ENCODE data around the gene OXSM.

OXSM gene

GRCh38 chr3:25817638-25818037, 27.7 kb downstream of the OXSM start:
- H3K4me3 ChIP-seq (ENCODE audit: low read depth, low read length), result no peak overlapping the region
- TF ChIP-seq, protein P1, sequence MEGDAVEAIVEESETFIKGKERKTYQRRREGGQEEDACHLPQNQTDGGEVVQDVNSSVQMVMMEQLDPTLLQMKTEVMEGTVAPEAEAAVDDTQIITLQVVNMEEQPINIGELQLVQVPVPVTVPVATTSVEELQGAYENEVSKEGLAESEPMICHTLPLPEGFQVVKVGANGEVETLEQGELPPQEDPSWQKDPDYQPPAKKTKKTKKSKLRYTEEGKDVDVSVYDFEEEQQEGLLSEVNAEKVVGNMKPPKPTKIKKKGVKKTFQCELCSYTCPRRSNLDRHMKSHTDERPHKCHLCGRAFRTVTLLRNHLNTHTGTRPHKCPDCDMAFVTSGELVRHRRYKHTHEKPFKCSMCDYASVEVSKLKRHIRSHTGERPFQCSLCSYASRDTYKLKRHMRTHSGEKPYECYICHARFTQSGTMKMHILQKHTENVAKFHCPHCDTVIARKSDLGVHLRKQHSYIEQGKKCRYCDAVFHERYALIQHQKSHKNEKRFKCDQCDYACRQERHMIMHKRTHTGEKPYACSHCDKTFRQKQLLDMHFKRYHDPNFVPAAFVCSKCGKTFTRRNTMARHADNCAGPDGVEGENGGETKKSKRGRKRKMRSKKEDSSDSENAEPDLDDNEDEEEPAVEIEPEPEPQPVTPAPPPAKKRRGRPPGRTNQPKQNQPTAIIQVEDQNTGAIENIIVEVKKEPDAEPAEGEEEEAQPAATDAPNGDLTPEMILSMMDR (IDR thresholded peaks at IDR 0.05; ENCODE audit: low read depth, low read length), result no peak

DNA sequence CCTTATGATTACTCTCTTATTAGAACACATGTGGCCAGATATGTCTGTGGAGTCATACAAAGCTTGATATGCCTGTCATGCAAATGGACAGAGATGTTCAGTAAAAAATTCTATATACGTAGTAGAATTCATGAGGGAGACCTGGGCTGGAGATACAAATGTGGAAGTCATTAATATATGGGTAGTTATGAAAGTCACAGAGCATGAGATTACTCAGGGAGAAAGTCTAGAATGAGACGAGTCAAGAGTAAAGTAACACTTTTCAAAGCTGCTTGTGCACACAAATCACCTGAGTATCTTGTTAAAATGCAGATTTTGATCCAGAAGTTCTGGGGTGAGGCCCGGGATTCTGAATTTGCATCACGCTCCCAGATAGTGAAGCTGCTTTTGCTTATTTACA, 28.4 kb downstream of the OXSM start:
- Histone ChIP-seq H3K27me3 (no peaks in the 10 kb centered on the region), H3K4me1 (no peaks in the 10 kb centered on the region), H3K36me3 (no peaks in the 10 kb centered on the region), H3K4me3 (ENCODE audit: low read depth, low read length) (no peak overlapping the region), H3K9me3 (no peaks in the 10 kb centered on the region)
- no peak for DNase-seq
- TF ChIP-seq, protein P1 (IDR thresholded peaks at IDR 0.05; ENCODE audit: low read depth, low read length), result no peak

More at GRCh38 chr3:25817638-25818037, 27.7 kb downstream of the OXSM start:
- DNase-seq, result no peak
- no peaks in the 10 kb centered on the region for H3K36me3 ChIP-seq
- H3K9me3 ChIP-seq, result no peaks in the 10 kb centered on the region
- H3K27me3 ChIP-seq, result no peaks in the 10 kb centered on the region
- no peaks in the 10 kb centered on the region for H3K4me1 ChIP-seq

DNA sequence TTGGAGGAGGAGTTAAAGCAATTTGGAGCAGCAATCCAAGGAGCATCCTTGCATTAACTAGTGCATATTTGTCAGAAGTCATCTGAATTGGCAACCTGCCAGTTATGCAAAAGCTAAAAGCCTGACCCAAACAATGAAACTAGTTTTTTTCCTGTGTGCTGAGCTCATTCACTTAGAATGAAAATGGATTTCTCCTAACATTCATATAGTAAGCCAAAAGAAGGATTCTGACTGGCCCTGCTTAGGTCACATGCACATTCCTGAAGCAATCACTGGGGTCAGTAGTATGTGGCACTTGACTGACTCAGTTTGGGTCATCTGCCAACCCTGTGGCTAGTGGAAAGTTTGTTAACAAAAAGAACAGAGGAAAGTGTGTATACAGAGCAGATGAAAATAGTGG, 30.5 kb downstream of the OXSM start:
- Histone ChIP-seq H3K4me3 (ENCODE audit: low read depth, low read length) (no peak overlapping the region), H3K9me3 (no peaks in the 10 kb centered on the region), H3K4me1 (no peaks in the 10 kb centered on the region), H3K27me3 (no peaks in the 10 kb centered on the region), H3K36me3 (no peaks in the 10 kb centered on the region)
- TF ChIP-seq, protein P1 (IDR thresholded peaks at IDR 0.05; ENCODE audit: low read depth, low read length), result no peak
- DNase-seq, result no peak

GRCh38 chr3:25820816-25821486, 31.1 kb downstream of the OXSM start:
- H3K27me3 ChIP-seq, result no peaks in the 10 kb centered on the region
- no peaks in the 10 kb centered on the region for H3K36me3 ChIP-seq
- no peaks in the 10 kb centered on the region for H3K4me1 ChIP-seq
- TF ChIP-seq, protein P1 (IDR thresholded peaks at IDR 0.05; ENCODE audit: low read depth, low read length), result no peak
- no peak for DNase-seq
- H3K4me3 ChIP-seq (ENCODE audit: low read depth, low read length), result no peak overlapping the region
- no peaks in the 10 kb centered on the region for H3K9me3 ChIP-seq

- Histone ChIP-seq H3K36me3 (no peaks in the 10 kb centered on the region), H3K27me3 (no peaks in the 10 kb centered on the region), H3K4me1 (no peaks in the 10 kb centered on the region), H3K9me3 (no peaks in the 10 kb centered on the region), H3K4me3 (ENCODE audit: low read depth, low read length) (no peak overlapping the region)
- TF ChIP-seq, protein P1 (IDR thresholded peaks at IDR 0.05; ENCODE audit: low read depth, low read length), result no peak
- DNase-seq, result no peak
Measured at GRCh38 chr3:25821746-25822573, 32.1 kb downstream of the OXSM start.

DNA sequence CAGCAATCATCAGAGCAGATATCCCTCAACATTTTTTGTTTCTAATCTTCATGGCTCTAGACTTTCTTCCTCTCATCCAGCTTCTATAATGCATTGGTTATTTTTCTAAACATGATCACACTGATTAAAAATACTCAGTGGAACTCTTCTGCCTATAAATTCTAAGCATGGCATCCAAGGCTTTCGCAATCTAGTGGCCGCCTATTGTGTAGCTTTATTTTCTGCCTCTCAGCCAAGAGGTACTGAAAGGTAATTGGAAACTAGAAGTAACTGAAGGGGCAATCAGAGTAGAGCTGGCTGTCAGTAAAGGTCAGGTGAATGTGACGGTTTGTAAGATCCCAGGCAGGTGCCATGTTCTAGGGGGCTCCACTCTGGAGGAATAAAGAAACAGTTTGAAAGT, 33.4 kb downstream of the OXSM start:
- Histone ChIP-seq H3K9me3 (no peaks in the 10 kb centered on the region), H3K27me3 (no peaks in the 10 kb centered on the region), H3K4me1 (no peaks in the 10 kb centered on the region), H3K4me3 (ENCODE audit: low read depth, low read length) (no peak overlapping the region), H3K36me3 (no peaks in the 10 kb centered on the region)
- DNase-seq, result no peak
- TF ChIP-seq, protein P1 (IDR thresholded peaks at IDR 0.05; ENCODE audit: low read depth, low read length), result no peak

All from BE2C (cell line).